Glomerular visceral epithelial cell (primary cell): Measurements from ENCODE around the gene FILIP1L.
A peak's percentile ranks its signal among the peaks of the same experiment; 100 is the strongest.

Experiments used
- DNase-seq: peaks from one replicate; pipeline ENCODE4 v3.0.0-alpha.2; 2016; ENCODE audit errors: extremely low spot score

FILIP1L gene

GRCh38 chr3:100125161-100125938 is 11.0 kb upstream of the FILIP1L start:
- no peak for DNase-seq

DNA sequence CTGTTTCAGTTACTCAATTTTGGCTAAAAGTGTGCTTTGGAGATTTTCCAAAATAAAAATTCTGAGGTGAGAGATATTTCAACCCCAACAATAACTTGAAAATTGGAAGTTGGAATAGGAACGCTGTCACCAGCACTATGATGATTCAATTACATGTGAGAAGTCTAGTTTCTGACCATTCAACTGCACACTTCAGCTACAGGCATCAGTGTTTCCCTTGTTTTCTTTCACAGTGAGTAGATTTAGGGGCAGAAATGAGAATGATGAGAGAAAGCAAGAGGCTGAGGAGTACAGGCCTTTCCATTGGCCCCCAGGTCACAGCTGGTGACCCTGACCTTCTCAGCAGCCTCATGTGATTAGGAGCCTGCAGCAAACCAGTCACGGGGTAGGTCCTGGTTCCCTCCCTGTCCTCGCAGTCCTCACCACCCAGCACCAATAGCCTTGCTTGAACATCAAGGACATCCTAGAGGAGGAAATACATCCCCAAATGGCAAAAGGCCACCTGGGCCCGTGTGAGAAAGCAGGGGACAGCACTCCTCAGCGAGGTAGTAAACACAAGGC is 10.0 kb upstream of the FILIP1L start:
- DNase-seq, result no peak

GRCh38 chr3:100123112-100123511 is 8.8 kb upstream of the FILIP1L start:
- no peak for DNase-seq

GRCh38 chr3:100122321-100122720 is 8.0 kb upstream of the FILIP1L start:
- DNase-seq, result no peak

- no peak for DNase-seq
Measured at GRCh38 chr3:100120693-100121092, 6.4 kb upstream of the FILIP1L start.

DNA sequence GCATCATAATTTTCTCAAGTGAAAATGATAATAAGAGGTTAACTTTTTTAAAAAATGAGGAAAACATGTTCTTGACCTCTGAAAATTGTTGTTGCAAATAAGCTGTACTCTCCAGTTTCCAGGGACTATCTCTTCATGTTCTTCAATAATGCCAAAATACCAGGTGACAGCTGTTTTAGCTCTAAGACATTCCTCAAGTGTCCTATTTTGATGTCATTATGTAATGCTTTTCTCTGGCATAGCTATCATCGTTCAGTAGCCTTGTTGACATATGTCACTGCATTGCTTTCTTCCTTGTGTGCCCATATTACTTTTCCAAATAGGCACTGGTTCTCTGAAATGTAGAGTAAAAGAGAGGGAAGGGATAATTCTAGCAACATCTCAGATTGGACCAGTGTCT is 5.7 kb upstream of the FILIP1L start:
- no peak for DNase-seq

- no peak for DNase-seq
Measured at GRCh38 chr3:100117093-100117492, 2.8 kb upstream of the FILIP1L start.

GRCh38 chr3:100113723-100114412 is 433 bp downstream of the FILIP1L start:
- no peak for DNase-seq

GRCh38 chr3:100111728-100112127 is 2.6 kb downstream of the FILIP1L start:
- no peak for DNase-seq

DNA sequence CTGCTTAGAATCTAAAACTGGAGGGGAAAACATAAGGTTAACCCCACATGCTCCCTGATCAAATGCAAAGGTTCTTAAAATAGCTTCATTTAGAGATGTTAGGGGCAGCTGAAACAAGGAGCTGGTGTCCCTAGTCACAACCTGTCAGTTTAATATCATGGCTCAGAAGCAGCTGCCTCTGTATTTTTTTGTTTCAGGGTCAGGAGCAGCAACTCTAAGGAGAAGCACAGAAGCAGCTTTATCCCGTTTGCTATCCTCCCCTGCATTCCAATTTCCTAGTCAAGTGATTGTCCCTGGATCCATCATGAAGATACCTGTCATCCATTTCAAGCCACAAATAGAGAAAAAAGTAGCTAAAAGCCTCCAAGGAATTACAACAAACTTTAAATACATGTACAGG is 4.1 kb downstream of the FILIP1L start:
- DNase-seq, result no peak

DNA sequence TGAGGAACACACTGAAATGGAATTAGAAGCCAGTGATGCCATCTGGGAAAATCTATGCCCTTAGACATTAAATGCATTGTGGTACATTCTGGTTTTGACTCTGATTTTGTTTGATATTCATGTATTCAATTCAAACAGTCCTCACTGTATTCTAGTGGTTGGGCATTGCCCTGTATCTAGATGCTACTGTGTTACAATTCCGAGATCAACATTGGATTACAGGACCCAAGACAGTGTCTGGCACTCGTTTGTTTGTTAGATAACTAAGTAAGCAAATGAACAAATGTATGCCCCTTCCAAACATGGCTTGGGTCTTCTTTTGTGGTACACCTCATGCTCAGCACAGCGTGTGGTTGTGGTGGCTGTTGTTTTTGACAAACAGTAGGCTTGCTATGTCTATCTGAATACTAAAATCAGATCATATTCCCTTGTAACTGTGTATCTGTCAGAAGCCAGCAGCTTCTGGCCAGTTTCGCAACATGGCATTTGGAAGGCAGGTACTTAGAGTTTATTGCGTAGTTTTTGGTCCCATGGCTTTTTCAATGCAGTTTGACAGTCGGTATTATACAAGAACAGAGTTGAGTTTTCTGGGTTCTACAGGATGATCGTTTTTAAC is 5.7 kb downstream of the FILIP1L start:
- no peak for DNase-seq

GRCh38 chr3:100107221-100107814 is 7.0 kb downstream of the FILIP1L start:
- DNase-seq, result peak; percentile 28

- DNase-seq, result peak; percentile 35
Measured at GRCh38 chr3:100106531-100107141, 7.7 kb downstream of the FILIP1L start.

- no peak for DNase-seq
Measured at GRCh38 chr3:100106094-100106493, 8.2 kb downstream of the FILIP1L start.

DNA sequence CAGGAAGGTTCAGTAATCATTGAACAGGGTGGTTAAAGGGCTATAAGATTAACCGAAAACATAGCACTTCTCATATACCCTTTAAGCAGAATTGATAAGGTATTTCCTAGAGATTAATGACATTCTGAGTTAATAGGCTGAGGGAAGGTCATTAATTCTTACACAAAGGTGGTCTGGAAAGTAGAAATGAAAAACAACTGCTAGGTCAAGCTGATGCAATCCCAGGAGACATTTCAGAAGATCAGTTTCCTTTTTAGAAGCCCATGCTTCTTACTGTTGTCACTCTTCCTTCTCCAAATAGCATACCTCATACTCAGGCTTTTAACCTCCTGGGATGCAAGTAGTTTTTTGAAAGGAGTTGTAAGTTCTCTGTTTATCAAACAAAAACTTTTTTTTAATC is 8.8 kb downstream of the FILIP1L start:
- DNase-seq, result no peak

- DNase-seq, result no peak
Measured at GRCh38 chr3:100104817-100105413, 9.4 kb downstream of the FILIP1L start.

DNA sequence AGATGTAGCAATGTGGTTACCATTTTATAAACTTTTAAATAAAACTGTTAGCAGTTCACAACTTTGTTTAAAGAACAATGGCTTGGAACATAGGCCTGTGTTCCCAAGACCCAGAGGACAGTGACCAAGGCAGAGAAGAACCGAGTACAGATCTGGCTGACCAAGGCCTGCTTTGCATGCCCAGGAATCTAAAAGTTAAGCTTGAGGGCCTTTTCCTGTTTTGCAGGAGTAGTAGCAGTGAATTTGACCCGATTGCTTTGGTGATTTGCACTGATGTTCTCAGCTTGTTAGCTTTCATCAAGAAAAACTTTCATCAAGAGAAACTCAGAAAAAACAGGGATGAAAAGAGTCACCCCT is 9.9 kb downstream of the FILIP1L start:
- no peak for DNase-seq

DNA sequence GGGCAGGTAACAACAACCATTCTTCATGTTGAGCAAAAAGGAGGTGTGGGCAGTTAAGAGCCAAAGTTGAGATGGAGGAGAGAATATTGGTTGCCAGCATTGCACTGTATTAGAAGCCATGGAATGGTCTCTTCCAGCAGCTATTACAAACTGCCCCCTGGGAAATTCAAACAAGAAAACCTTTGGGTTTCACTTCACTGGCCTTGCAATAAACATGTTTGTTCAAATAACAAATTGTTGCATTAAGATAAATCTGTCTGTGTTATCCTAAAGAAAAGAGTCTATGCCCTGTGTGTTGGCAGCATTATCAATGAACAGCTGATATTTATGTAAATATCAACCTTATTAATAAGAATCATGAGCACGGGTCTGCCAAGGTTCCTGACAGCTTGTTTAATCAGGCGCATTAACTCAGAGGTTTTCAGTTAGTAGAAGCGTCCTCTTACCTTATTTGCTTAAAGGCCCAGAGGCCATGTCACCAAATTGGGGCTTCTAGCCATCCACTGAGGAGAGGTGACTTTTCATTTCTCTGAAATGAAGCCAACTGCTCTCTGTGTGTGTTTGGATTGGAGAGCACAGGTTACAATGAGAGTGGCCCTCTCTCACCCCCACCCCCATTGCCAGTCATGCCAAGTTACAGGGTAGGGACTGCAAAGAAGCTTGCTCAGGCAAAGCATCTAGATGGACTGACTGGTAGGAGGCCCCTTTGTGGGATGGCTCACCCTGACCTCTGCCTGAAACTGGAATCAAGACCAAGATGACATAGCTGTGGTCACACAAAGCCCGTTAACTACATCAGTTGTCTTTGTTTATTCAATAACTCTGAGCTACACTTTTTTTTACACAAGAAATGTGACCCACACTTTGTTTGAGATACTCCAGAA is 10.5 kb downstream of the FILIP1L start:
- DNase-seq, result peak; percentile 76

GRCh38 chr3:100102757-100103156 is 11.5 kb downstream of the FILIP1L start:
- no peak for DNase-seq

DNA sequence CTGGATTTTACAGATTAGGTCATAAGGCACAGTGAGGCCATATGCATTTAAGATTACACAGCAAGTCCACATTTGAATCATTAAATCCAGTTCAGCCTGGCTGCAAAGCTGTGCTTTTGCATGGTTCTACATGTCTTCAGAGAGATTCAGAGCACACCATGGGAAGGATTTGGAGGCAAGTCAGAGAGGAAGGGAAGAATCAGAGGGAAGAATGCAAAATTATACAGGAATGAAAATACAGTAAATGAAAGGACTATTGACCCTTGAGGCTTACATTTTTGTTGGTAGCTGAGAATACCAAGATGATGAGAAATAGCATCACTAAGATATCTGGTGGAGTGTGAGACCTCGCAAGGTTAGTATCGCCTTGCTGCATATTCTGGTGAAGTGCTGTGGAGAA is 13.9 kb downstream of the FILIP1L start:
- DNase-seq, result peak; percentile 4
